CD4-positive, alpha-beta T cell treated with Interferon gamma for 1 hour (primary cell): Measurements from ENCODE around the gene RAF1.

Experiments used
- DNase-seq: peaks from one replicate; pipeline ENCODE4 v3.0.0-alpha.2; 2020

The RAF1 gene

DNA sequence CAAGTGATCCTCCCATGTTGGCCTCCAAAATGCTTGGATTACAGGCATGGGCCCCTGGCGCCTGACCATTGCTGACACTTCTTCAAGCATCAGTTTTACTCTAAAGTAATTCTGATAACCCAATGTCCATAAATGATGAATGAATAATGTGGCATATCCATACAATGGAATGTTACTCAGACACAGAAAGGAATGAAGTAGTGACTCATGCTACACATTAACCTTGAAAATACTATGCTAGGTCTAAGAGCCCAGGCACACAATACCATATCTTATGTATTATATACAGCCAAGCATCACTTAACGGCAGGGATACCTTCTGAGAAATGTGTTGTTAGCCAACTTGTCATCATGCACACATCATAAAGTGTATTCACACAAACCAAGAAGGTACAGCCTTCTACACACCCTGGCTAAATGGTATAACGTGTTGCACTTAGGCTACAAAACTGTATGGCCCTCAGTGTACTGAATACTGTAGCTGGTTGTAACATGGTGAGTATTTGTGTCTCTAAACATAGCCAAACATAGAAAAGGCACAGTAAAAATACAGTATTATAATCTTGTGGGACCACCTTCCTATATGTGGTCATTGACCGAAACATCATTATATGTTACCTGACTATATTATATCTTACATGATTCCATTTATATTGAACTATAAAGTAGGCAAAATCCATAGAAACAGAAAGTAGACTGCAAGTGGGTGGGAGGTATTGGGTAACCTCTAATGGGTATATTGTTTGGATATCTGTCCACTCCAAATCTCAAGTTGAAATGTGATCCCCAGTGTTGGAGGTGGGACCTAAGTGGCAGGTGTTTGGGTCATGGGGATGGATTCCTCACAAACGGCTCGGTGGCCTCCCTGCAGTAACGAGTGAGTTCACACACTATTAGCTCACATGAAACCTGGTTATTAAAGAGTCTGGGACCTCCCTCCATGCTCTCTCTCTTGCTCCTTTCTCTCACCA, 75.6 kb downstream of the RAF1 start:
- no peak for DNase-seq

DNA sequence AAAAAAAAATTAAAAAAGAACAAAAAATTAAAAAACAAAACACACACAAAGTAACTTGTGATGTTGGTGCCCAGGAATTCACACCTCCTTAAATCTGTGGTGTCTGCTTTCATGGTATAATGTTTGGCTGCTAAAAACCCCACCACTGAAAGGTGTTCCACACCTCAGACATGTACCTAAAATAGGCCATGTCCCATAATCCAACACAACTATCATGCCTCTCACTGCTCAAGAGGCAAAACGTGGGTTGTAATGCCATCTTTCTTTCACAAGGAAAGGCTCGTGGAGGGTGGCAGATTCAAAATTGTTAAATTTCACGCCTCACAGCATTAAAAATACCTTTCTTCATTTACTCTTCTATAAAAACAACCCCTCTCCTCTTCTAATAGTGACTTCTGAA, 77.5 kb downstream of the RAF1 start:
- DNase-seq = no peak

DNA sequence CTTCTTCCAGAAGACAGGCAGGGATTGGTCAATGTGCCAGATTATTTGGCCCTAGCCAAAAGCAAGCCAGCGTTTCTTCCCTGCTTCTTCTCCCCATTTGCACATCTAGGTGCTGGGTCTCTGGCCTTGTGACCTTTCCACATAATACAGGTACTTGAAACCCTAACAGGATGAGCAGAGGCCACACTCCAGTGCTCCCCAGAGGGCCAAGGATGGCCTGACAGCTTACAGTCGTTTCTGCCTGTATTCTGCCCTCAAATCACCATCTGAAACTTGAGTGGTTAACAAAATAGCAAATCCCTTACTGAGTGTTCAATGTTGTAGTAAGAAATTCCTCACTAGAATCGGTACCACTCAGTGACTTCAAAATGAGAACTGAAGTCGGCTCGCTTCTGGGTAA, 77.9 kb downstream of the RAF1 start:
- DNase-seq = no peak

DNA sequence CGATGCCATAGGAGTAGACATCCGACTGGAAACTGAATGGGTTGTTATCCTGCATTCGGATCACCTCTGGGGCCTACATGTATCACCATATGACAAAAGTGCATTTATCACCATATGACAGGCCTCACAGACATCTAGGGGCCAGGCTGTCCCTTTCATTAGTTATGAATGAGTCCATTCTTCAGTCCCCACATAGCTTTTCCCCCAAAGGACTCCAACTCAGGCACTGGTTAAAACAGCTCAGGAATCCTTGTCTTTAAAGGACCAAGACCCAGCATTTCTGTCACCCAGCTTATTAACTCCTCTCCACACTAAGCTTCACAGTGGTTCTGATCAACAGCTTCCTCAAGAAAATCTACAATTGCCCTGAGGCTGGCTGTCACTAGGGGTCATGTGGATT, 78.7 kb downstream of the RAF1 start:
- DNase-seq = no peak

DNA sequence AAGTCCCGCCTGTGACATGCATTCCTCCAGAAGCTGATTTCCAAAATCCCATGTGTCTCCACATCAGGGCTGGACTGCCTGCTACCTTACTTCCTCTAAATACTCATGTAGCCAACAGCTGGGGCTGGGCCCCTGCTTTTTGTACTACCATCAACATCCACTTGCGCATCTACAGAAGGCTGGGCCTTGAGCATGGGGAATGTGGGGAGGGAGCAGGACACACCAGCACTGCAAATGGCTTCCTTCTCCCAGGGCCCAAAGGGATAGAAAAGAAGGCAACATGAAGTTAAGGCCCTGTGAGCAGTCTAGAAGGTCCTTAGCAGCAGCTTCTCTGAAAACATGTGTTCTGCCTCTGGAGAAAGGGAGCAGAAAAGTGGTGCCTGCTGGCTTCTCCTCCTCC, 79.8 kb downstream of the RAF1 start:
- DNase-seq = no peak

DNA sequence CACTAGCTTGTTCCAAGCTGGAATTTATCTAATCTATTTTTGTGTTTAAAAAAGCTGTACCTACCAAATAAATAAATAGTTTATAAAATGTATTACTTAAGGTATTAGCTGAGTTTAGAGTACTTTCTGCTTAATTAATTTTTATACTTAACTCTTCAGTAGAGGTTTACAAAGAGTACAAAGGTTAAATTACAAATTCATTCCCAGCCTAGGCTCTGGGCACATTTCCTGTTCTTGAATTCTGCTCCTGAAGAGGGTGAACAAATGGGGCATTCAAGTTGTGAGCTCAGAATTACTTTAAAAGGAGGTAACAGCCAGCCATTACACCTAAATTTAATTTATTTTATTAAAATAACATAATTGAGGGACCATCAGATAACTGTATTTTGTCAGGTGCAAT, 80.6 kb downstream of the RAF1 start:
- DNase-seq = no peak

DNA sequence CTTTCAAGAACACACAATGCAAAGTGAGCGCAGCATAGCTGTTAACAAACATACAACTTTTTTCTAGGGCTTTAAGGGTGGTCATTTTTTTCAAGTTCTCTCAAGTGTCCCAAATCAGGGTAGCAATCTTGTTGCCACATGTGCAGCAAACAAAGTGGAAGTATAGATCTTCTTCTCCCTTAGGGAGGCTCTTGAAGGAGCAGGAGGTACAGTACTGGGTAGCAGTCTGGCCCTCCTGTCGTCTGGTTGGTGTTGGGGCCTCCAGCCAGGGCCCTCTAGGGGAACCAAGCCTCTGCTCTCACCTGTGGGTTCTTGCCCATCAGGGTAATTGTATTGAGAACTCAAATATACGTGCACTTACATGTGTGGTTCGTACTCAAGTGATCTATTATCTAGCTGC, 81.2 kb downstream of the RAF1 start:
- no peak for DNase-seq

DNA sequence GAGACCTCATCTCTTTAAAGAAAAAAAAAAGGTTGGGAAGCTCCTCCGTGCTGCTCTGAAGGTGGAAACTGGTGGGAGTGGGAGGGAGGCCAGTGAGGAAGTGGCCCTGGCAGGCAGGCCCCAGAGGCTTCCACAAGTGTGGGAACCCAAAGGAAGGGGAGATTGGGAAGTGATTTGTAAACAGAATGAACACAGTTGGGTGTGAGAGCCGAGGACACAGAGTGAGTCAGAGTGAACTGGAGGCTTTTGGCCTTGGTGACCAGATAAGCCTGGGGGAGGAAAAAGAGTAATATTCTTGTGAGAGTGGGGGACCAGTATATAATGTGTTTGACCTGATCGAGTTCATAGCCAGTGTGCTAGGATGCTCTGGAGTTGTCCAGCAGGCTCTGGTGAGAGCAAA, 84.0 kb downstream of the RAF1 start:
- DNase-seq = no peak

DNA sequence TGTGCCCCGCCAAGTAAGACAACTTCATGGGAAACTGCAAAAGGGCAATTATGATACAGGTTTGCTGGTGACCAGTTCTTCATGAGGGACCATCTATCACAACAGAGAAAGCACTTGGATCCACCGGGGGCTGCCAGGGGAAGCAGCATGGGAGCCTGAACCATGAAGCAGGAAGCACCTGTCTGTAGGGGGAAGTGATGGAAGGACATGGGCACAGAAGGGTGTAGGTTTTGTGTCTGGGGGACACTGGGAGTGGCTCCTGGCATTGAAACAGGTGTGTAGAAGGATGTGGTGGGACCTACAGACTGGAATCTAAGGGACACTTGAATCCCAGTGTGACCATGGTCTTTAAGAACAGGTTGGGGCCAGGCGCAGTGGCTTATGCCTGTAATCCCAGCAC, 84.5 kb downstream of the RAF1 start:
- no peak for DNase-seq

DNA sequence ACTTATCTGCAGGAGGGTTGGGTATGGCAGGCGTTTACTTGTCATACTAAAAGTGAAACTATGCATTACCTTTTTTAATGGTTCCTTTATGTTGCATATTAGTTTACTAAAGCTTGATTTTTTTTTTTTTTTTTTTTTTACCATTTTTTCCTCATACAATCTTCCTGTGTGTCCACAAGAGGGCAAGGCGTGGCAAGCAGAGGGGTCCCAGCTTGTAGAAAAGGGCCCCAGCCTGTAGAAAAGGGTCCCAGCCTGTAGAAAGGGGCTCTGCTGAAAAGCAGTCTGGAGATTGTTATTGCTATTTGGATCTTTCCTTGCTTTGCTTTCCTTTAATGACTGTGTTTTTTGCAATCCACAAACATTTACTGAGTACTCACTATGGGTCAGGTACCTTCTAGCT, 85.2 kb downstream of the RAF1 start:
- DNase-seq = no peak

DNA sequence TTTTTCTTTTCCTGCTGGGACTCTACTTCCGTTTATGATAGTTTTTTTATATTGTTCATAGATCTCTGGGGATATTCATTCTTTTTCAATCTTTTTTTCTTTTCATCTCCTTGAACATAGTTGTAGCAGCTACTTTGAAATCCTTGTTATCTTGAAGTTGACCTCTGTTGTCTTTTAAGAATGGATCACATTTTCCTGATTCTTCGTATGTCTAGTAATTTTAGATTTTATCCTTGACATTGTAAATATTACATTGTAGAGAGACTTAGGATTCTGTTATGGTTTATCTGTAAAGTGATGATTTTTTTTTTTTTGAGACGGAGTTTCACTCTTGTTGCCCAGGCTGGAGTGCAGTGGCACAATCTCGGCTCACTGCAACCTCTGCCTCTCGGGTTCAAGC, 86.5 kb downstream of the RAF1 start:
- no peak for DNase-seq

DNA sequence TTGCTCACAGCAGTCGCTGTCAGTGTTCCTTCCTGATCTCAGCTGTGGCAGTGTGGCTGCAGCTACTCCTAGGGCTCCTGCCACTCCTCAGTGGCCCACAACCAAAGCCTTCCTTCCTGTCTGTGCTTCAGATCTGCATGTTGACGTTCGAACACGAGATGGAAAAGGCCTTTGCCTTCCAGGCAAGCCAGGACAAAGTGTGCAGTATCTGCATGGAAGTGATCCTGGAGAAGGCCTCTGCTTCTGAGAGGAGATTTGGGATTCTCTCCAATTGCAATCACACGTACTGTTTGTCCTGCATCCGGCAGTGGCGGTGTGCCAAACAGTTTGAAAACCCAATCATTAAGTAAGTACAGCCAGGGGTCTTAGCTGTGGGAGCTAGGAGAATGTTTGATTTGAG, 89.3 kb downstream of the RAF1 start:
- no peak for DNase-seq

DNA sequence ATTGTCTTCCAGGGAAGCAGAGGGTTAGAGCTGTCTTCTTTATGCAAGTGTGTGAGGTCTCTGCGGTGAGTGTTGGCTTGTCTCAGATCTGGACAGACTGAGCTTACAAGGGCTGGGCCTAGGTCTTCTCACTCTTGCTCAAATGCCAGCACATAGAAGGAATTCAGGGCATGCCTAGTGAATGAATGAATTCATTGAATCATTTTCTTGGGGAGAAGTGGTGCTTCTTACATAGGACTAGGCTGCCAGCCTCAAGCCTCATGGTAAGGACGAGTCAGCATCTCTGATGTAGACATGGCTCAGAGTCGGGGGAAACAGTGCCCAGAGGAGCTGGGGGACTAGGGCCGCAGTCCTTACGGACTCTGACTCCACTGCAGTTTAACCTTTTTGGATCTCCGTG, 89.8 kb downstream of the RAF1 start:
- no peak for DNase-seq

DNA sequence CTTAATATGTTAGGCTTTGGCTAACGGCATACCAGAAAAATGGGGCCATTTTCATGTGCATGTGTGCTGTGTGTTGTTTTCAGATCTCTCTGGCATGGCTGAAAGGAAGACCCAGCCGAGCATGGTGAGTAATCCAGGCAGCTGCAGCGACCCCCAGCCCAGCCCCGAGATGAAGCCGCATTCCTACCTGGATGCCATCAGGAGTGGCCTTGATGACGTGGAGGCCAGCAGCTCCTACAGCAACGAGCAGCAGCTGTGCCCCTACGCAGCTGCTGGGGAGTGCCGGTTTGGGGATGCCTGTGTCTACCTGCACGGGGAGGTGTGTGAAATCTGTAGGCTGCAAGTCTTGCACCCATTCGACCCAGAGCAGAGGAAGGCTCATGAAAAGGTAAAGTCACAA, 91.9 kb downstream of the RAF1 start:
- DNase-seq = no peak

DNA sequence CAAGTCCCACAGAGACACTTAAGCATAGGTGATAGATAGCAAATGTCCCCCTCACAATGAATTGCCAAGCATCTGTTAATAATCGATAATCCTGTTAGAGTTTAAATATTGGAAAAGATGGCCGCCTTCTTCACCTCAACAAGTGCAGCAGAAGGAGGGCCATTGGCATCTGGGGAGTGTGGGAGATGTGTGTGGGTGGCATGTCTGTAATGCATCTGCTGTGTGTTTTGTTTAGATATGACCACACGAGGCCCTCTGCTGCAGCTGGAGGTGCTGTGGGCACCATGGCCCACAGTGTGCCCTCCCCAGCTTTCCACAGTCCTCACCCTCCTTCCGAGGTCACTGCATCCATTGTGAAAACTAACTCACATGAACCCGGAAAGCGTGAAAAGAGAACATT, 94.1 kb downstream of the RAF1 start:
- no peak for DNase-seq

DNA sequence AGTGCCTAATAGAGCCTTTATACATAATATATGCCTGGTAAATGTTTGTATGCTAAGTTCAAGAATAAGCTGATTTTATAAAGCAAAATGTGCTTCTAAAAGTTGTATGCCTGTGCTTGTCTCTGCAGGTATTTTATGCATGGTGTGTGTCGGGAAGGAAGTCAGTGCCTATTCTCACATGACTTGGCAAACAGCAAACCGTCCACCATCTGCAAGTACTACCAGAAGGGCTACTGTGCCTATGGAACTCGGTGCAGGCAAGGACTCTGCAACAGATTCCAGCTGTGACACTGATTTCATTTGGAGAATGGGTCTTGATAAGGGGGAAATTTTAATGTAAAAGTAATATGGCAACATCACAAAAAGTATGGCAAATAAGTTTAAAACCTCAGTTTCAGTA, 95.2 kb downstream of the RAF1 start:
- DNase-seq = no peak

DNA sequence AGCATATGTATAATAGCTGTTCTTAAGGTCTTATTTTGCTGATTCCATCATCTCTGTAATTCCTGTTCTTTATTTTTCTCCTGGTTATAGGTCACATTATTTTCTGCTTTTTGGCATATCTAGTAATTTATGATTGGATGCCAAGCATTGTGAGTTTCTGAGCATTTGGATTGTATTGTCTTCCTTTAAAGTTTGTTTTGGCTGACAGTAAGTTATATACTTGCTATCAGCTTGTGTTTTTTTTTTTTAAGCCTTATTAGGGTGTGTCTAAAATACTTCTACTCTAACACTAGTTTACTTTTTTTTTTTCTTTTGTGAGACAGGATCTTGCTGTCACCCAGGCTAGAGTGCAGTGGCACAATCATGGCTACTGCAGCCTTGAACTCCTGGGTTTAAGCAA, 96.9 kb downstream of the RAF1 start:
- no peak for DNase-seq

DNA sequence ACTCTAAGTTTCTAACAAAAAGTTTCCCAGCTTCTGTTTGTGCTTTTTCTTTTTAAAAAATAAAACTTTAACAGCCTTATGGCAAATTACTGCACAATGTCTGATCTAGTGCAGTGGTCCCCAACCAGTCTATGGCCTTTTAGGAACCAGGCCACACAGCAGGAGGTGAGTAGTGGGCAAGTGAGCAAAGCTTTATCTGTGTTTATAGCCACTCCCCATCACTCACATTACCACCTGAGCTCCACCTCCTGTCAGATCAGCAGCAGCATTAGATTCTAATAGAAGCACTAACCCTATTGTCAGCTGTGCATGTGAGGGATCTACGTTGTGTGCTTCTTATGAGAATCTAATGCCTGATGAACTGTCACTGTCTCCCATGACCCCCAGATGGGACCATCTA, 101.5 kb downstream of the RAF1 start:
- DNase-seq = no peak

DNA sequence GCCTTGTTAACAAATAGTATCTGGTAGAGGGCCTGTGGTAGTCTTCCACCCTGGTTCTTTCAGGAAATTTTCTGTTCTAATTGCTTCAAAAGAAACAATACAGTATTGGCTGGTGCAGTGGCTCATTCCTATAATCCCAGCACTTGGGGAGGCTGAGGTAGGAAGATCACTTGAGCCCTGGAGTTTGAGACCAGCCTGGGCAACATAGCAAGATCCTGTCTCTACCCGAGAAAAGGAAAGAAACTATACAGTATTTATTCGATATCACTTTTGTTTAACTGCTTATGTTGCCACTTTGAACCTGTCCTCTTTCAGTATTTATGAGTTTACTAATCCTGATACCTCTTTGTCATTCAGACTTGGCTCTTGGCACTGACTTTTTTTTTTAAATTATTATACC, 102.5 kb downstream of the RAF1 start:
- no peak for DNase-seq

DNA sequence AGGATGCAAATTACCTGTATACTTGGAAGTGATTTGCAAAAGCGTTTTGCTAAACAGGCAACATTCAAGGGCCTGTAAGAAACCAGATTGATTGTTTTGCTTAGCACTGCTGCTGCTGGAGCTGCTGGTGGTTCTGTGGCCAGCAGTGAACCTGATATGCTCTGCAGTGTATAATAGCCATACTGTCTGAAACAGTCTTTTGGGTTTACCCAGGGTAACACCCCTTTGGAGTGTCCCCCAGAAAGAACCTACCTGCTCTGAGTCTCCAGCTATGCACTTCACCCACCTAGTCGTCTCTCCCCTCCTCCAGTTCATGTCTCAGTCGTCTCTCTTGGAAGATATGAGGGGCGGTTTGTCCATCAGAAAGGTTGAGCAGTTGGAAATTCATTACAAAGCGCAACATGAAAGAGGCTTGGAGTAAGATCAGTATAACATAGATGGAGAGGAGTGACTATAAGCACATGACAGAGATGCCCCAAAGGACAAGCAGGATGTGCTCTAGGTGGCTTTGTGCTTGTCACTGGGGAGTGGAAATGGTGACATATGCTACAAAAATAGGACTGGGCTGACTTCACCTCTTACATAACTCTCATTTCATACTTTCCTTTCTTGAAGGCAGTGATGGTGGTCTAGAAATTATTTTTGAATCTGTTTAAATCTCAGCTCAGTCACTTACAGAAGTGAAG, 103.3 kb downstream of the RAF1 start:
- no peak for DNase-seq

DNA sequence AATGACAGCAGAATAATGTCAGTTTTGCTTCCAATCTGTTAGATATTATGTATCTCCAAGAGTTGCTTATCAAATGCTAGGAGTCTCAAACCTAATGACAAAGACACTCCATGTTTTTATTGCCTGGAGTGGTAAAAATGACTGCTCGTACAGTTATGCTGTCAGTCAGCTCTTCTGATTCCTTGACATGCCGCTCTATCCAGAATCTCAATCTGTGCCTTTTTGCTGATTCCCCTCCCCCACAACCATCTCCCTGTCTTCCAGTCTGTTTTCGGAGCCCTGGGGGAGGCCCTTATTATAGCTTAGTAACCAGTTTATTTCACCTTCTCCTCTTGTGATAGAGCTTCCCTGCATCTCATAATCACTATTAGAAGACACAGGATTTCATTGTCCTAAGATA, 104.4 kb downstream of the RAF1 start:
- DNase-seq = no peak

DNA sequence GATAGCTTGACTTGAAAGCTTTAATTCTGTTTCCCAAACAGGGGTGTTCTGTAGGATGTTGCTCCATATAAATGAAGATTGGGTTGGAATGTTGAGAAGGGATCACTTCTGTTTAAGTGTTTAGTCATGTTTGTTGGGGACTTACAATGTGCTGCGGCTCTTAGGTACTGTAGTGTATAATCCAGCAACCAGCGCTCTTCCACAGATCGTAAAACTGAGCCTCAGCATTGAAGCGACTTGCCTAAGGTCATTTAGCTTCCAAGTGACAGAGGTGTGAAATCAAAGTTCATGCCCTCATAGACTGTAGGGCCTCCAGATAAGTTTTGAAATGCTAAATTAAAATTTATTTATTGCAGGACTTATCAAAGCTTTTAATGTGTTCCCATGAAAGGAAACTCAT, 105.2 kb downstream of the RAF1 start:
- DNase-seq = no peak

DNA sequence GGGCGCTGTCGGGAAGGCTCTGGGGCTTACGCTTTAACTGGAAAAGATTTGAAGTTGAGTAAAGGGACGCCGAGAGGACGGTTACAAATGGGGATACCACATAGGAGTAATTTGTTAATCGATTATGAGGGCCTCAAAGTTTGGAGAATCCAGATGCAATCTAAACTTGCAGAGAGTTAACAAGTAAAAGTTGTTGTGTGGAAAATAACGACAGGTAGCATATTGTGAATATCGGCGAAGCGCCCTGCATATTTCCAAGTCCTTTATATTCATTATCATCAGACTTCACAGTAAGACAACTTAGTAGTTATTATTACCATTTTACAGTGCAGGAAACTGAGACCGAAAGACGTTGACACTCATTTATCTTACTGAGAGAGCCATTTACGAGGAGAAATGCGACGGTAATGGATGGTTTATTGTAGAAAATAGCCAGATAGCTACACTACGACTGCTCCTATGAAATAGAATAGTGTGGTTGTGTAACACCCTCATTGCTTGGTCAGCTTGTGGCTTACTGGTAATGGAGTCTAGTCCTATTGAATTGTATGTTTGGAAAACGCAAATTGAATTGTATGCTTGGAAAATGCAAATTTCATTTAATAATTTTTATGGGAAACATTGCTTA, 106.3 kb downstream of the RAF1 start:
- no peak for DNase-seq
